CD4-positive, alpha-beta T cell (primary cell): ENCODE results near the gene NGDN. TPM values are rescaled to one million over a fixed set of nuclear protein-coding genes. Genes with fewer than 3 reads are reported as not detected.

ENCODE experiments used
- ATAC-seq: fragments of 200-7000 bp; cut with Tn5 transposase; one replicate; pipeline ENCODE4 v1.10.0; 2022; ENCODE audit warnings: mild to moderate bottlenecking; ENCODE audit not compliant: poor library complexity
- CTCF ChIA-PET: fragments of 350-600 bp; sonication (Branson Sonifier 250); formaldehyde crosslinking; loops from one replicate; lab custom pipeline; 2021; ENCODE audit warnings: antibody characterized with exemption, inconsistent platforms; lab: Charles Lee
- POLR2A ChIA-PET: fragments of 350-600 bp; sonication (Branson Sonifier 250); formaldehyde crosslinking; loops from one replicate; lab custom pipeline; 2021; ENCODE audit warnings: antibody characterized with exemption, inconsistent platforms; lab: Charles Lee
- DNase-seq, 14 experiments: peaks; one replicate each; pipeline ENCODE4 v3.0.0-alpha.2; 2013 to 2020; ENCODE audit warnings: mixed read lengths in 2 of 14
- H3K27ac ChIP-seq, 2 donors: one replicate each; pipeline versions ENCODE4 v1.5.1 to v1.7.0; 2013; ENCODE audit warnings: low read length in 2 of 2, low read depth in 1 of 2, mild to moderate bottlenecking in 1 of 2
- H3K27me3 ChIP-seq, 2 experiments: 1 replicate in 1 of 2; 2 replicates in 1 of 2; pipeline versions ENCODE4 v1.6.1 to v1.7.0; 2013; ENCODE audit warnings: low read length in 2 of 2, control low read depth in 1 of 2, mild to moderate bottlenecking in 1 of 2, moderate library complexity in 1 of 2; ENCODE audit not compliant: insufficient read depth in 2 of 2, control insufficient read depth in 1 of 2
- H3K36me3 ChIP-seq: one replicate; pipeline ENCODE4 v1.6.1; 2013; ENCODE audit warnings: low read length, control low read depth; ENCODE audit not compliant: insufficient read depth
- H3K4me1 ChIP-seq: one replicate; pipeline ENCODE4 v1.6.1; 2013; ENCODE audit warnings: low read length, control low read depth; ENCODE audit not compliant: insufficient read depth
- H3K4me3 ChIP-seq: one replicate; pipeline ENCODE4 v1.5.1; 2013; ENCODE audit warnings: mild to moderate bottlenecking, low read length, moderate library complexity
- H3K9me3 ChIP-seq, 2 experiments: 1 replicate in 1 of 2; 2 replicates in 1 of 2; pipeline versions ENCODE4 v1.6.1 to v1.7.0; 2013; ENCODE audit warnings: low read length in 2 of 2, mild to moderate bottlenecking in 2 of 2, control low read depth in 1 of 2, moderate library complexity in 1 of 2; ENCODE audit not compliant: control insufficient read depth in 1 of 2, insufficient read depth in 1 of 2
- H3K27ac Mint-ChIP-seq: one replicate; pipeline ENCODE4 v1.8.0; 2020; ENCODE audit warnings: mixed read lengths
- H3K27me3 Mint-ChIP-seq: one replicate; pipeline ENCODE4 v1.8.0; 2021; ENCODE audit warnings: mixed read lengths
- H3K36me3 Mint-ChIP-seq: one replicate; pipeline ENCODE4 v1.8.0; 2021; ENCODE audit warnings: low read depth, mixed read lengths
- H3K4me1 Mint-ChIP-seq: one replicate; pipeline ENCODE4 v1.8.0; 2021; ENCODE audit warnings: low read depth, mixed read lengths
- H3K4me3 Mint-ChIP-seq: one replicate; pipeline ENCODE4 v1.8.0; 2020; ENCODE audit warnings: mild to moderate bottlenecking, mixed read lengths
- H3K9me3 Mint-ChIP-seq: one replicate; pipeline ENCODE4 v1.8.0; 2020; ENCODE audit warnings: mixed read lengths
- intact Hi-C, 2 experiments: fragments of 100-400 bp; cut with DNase I in 1 of 2; cut with micrococcal nuclease in 1 of 2; formaldehyde crosslinking; loops; one replicate each; pipeline versions ENCODE4 v1.15.1 to v1.9.0; 2023 to 2025; cut with DNase I, micrococcal nuclease
- total RNA-seq, 174 experiments: library from RNA in 2 of 174; stranded (reverse) in 2 of 174; gene quantifications; one replicate each; pipeline ENCODE4 v1.2.3 and lab custom pipeline; 2021 to 2026
- TF ChIP-seq, protein P1 (sequence below): fragments of 200-600 bp; IDR thresholded peaks from one replicate; pipeline ENCODE4 v1.8.0; 2022; ENCODE audit warnings: antibody characterized with exemption, mild to moderate bottlenecking

Gene NGDN
- total RNA-seq, 2 experiments from 2014 or later = 146 to 149 TPM

DNA sequence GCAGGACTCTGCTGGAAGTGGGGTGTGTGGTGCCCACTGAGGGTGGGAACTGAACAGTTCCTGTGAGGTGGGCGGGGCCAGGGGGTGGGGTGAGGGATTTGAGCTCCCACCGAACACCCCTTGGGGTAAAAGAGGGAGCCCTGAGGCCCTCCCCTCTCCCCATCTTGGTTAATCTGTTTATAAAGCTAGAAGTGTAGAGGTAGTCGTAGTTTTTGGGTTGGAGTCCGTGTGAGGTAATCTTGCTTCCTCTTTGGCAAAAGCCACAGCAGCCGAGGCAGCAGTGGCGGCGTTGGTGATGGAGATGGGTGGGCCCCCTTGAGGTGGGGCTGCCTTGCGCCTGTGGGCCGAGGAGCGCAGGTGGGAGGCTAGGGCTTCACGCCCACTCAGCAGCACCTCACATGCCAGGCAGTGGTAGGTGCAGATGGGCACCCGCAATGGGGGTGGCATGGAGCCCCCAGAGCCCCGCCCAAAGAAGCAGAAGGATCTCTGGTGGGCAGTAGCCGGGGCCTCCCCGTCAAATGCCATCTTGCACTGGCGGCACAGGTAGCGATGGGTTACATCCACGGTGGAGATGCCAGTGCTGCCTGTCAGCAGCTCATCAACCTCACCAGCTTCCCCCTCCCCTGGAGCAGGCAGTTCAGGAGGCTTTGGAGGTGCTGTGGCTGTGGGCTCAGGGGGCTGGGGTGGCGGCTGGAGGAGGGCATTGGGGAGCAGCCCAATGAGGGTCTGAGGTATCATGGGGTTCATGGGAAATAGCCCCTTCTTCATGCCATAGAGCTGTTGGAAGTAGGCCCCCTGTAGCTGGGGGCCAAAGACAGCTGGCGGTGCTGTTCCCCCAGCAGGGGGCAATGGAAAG lies 52.5 kb downstream of the NGDN start:
- intact Hi-C loops = no loop called here
- no peak overlapping the region for H3K27ac Mint-ChIP-seq
- H3K27ac ChIP-seq = no peak overlapping the region
- no peaks in the 10 kb centered on the region for H3K27me3 Mint-ChIP-seq
- H3K9me3 ChIP-seq = no peaks in the 10 kb centered on the region
- CTCF ChIA-PET = no interaction called here
- no peaks in the 10 kb centered on the region for H3K36me3 Mint-ChIP-seq
- H3K9me3 Mint-ChIP-seq = no peaks in the 10 kb centered on the region
- no peak for DNase-seq
- POLR2A ChIA-PET = no interaction called here
- H3K4me1 Mint-ChIP-seq = no peaks in the 10 kb centered on the region
- TF ChIP-seq, protein P1, sequence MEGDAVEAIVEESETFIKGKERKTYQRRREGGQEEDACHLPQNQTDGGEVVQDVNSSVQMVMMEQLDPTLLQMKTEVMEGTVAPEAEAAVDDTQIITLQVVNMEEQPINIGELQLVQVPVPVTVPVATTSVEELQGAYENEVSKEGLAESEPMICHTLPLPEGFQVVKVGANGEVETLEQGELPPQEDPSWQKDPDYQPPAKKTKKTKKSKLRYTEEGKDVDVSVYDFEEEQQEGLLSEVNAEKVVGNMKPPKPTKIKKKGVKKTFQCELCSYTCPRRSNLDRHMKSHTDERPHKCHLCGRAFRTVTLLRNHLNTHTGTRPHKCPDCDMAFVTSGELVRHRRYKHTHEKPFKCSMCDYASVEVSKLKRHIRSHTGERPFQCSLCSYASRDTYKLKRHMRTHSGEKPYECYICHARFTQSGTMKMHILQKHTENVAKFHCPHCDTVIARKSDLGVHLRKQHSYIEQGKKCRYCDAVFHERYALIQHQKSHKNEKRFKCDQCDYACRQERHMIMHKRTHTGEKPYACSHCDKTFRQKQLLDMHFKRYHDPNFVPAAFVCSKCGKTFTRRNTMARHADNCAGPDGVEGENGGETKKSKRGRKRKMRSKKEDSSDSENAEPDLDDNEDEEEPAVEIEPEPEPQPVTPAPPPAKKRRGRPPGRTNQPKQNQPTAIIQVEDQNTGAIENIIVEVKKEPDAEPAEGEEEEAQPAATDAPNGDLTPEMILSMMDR = no peak
- no peaks in the 10 kb centered on the region for H3K27me3 ChIP-seq
- no peak overlapping the region for H3K4me3 ChIP-seq
- H3K36me3 ChIP-seq = no peaks in the 10 kb centered on the region
- ATAC-seq = no peak
- no peaks in the 10 kb centered on the region for H3K4me1 ChIP-seq
- H3K4me3 Mint-ChIP-seq = no peak overlapping the region

DNA sequence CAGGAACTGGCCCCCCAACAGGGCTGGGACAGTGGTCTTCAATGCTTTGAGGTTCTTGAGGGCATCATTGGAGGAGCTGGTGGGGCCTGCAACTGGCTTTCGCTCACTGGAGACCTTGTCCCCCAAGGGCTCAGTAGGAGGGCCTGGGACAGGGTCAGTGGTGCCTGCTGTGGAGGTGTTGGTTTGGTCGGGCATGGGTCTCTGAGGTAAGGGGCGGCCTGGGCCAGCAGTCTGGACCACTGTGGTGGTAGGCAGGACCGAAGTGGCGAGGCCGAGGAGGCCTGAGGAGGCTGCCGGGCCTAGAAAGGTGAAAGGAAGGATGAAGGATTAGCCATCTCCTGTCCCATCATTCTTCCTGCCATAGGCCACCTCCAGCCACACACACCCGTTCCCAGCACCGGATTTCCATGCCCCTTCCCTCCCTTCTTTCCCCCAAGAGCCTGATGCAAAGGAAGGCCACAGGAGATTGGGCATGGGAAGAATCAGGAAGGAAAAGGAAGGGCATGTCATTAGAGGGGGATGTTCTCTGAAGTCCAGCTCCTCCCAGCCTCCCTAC lies 53.2 kb downstream of the NGDN start:
- CTCF ChIA-PET = no interaction called here

DNA sequence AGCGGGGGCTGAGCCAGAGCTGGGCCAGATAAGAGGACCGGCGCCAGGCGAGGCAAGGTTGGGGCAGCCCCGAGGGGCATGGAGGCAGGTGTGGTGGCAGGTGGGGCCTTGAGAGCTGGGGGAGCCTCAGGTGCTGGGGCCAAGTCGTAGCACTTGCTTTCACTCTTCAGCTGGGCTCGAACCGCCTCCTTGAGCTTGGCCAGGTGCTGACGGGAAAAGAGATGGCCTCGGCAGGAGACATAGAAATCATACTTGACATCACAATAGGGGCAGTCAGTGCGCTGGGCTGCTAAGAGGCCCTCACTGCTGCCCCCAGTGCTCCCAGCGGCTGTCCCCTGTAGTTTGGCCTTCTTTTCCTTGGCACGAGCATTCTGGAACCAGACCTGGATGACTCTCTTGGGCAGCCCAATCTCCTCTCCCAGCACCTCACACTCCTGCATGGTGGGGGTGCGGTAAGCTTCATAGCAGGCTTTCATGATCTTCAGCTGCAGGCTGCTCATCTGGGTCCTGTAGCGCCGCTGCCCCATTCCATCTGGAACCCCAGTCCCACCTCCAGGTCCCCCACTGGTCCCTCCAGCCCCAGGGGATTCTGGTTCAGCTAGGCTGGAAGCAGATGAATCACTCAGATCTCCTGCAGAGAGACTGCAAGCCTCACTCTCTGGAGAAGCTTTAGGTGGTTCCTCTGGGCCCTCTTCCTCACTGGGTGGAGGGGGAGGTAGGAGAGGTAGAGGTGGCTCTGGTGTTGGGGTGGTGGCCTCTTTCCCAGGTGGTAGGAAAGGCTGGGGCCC lies 53.9 kb downstream of the NGDN start:
- intact Hi-C loops = no loop called here
- H3K27me3 Mint-ChIP-seq = no peaks in the 10 kb centered on the region
- H3K9me3 Mint-ChIP-seq = no peaks in the 10 kb centered on the region
- H3K27me3 ChIP-seq = no peaks in the 10 kb centered on the region
- ChIA-PET POLR2A (no interaction called here), CTCF (no interaction called here)
- no peaks in the 10 kb centered on the region for H3K36me3 ChIP-seq
- ATAC-seq (no peak), DNase-seq (no peak)
- no peaks in the 10 kb centered on the region for H3K4me1 ChIP-seq
- no peaks in the 10 kb centered on the region for H3K36me3 Mint-ChIP-seq
- H3K27ac Mint-ChIP-seq = no peak overlapping the region
- TF ChIP-seq, protein P1 = no peak
- no peak overlapping the region for H3K27ac ChIP-seq
- no peak overlapping the region for H3K4me3 ChIP-seq
- no peaks in the 10 kb centered on the region for H3K4me1 Mint-ChIP-seq
- no peaks in the 10 kb centered on the region for H3K9me3 ChIP-seq
- H3K4me3 Mint-ChIP-seq = no peak overlapping the region

More for the DNA sequence above, 53.2 kb downstream of the NGDN start:
- no peaks in the 10 kb centered on the region for H3K27me3 ChIP-seq
- TF ChIP-seq, protein P1 = no peak
- H3K4me3 ChIP-seq = no peak overlapping the region
- POLR2A ChIA-PET = no interaction called here
- H3K27me3 Mint-ChIP-seq = no peaks in the 10 kb centered on the region
- H3K9me3 Mint-ChIP-seq = no peaks in the 10 kb centered on the region
- intact Hi-C loops = no loop called here
- no peaks in the 10 kb centered on the region for H3K36me3 Mint-ChIP-seq
- H3K4me1 Mint-ChIP-seq = no peaks in the 10 kb centered on the region
- DNase-seq (no peak), ATAC-seq (no peak)
- H3K36me3 ChIP-seq = no peaks in the 10 kb centered on the region
- H3K9me3 ChIP-seq = no peaks in the 10 kb centered on the region
- H3K4me3 Mint-ChIP-seq = no peak overlapping the region
- no peak overlapping the region for H3K27ac Mint-ChIP-seq
- H3K4me1 ChIP-seq = no peaks in the 10 kb centered on the region
- no peak overlapping the region for H3K27ac ChIP-seq
